NCI-H146 (cell line): Measurements from ENCODE around the gene TBC1D16.
"Not testable (repeated sequence)": the region's sequence is repeated elsewhere in the genome, so short reads cannot be mapped to it uniquely, and the experiment has no call there.

ENCODE experiments used
- DNase-seq: peaks from one replicate; lab custom pipeline; 2025; lab: John Stamatoyannopoulos, UW

The TBC1D16 gene

DNA sequence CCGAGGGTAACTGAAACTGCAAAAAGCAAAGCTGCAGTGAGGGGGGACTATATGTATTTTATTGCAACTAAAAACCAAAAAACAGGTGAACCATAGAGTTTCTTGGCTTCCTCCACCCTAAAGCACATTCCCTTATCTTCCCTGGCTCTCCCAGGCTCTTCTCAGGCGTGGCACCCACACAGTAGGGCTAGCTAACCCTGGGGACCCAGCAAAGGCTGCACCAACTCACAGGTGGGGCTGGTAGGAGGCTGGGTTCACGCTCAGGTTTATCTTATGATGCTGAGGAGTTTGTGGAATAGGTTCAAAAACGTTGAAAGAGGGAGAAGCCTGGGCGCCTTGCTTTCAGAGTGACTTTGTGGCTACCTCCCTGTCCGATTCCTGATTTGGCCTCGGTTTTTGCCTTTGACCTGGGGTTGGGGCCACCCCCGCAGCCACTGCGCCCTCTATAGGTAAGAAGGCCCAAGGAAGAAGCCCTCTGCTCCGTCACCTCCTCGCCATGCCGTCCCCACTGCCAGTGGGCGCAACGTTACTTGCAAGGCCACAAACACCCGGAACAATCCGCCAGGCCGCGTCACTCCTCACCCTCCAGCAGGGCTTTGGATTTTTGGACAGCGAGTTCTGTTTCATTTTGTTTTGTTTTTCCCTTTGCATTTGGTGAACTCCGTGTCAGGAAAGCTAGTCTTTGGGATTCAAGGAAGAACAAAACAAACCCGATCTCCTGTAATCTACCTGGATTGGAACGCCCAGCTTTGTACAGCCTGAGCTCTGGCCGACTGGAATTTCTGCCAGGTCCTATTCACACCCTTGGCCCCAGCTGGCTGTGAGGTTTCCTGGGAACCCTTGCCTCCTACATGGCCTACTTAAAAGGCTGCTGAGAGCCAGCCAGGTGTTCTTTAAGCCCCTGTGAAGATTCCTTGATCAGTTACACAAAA, 60.8 kb downstream of the TBC1D16 start:
- DNase-seq: no peak

DNA sequence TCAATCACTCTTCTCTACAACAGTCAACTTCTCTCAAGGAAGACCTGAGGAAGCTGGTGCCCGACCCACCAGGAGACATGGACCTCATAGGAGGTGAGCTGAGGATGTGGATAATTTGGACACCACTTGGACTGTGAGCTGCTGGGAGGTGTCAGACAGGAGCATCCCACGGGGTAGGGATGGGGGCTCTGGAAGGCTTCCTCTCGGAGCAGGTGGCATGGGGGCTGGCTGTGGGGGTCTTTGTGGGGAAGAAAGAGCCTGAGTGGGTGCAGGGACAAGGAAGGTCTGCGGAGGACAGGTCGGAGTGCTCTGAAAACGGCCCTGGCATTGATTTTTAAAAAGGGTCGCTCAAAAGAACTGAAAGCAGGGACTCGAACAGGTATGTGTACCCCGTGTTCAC, 64.0 kb downstream of the TBC1D16 start:
- no peak for DNase-seq

DNA sequence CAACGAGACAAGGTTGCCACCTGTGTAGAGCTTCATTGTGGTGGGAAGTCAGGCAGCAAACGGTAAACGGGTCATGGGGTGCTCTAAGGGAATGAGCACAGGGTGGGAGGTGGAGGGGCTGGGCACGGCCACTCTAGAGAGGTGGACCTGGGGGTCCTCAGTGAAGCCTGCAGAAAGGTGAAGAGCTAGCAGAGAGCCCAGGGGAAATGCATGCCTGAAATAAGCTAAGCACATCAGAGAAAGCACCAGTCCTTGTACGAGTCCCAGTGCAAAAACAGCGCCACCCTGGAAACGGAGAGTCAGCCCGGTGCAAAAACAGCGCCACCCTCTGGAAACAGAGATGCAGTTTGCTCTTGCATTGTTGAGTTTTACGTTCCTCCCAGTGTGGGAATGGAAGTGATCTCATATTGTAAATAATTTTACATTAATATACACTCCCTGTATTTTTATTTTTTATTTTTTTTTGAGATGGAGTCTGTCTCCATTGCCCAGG, 65.0 kb downstream of the TBC1D16 start:
- peak; percentile 26 for DNase-seq

DNA sequence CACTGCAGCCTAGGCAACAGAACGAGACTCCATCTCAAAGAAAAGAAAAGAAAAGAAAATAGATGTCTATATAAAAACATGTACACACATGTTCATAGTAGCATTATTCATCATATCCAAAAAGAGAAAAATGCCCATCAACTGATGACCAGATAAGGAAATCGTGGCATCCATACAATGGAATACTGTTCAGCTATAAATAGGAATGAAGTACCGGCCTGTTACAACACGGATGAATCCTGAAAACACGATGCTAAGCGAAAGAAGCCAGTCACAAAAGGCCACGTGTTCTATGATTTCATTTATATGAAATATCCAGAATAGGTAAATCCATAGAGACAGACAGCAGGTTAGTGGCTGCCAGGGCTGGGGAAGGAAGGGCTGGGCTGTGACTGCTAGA, 65.8 kb downstream of the TBC1D16 start:
- no peak for DNase-seq

DNA sequence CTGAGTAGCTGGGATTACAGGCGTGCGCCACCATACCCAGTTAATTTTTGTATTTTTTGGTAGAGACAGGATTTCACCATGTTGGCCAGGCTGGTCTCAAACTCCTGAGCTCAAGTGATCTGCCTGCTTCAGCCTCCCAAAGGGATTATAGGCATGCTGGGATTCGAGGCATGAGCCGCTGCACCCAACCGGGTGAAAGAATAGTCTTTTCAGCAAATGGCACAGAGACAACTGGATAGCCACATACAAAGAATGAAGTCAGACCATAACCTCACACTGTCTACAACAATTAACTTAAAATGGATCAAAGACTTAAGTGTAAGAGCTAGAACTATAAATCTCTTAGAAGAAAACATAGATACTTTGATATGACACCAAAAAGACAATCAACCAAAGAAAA, 67.6 kb downstream of the TBC1D16 start:
- no peak for DNase-seq

DNA sequence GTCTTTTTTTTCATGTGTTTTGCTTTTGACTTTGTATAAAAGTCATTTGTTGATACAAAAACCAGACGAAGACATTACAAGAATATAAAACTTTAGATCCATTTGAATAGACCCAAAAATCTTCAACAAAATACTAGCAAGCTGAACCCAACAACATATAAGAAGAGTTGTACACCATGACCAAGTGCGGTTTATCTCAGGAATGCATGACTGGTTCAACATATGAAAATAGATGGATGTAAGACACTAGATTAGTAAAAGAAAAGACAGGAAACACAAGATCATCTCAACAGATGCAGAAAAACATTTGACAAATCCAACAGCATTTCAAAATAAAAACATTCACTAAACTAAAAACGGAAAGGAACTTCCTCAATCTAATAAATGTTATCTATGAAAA, 69.0 kb downstream of the TBC1D16 start:
- DNase-seq: no peak

DNA sequence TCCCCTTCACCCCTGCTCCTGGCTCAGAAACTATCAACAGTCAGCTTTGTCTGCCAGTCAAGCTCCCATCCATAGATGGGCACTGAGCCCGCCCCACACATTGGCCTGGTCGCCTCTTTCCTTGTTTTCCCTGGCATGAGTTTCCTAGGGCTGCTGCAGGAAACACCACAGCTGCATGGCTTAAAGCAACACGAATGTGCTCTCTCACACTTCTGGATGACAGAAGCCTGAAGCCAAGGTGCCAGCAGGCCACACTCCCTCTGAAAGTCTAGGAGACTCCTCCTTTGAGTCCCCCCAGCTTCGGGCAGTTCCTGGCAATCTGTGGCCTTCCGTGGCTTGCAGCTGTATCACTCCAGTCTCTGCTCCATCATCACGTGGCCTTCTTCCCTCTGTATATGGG, 69.9 kb downstream of the TBC1D16 start:
- DNase-seq: no peak

DNA sequence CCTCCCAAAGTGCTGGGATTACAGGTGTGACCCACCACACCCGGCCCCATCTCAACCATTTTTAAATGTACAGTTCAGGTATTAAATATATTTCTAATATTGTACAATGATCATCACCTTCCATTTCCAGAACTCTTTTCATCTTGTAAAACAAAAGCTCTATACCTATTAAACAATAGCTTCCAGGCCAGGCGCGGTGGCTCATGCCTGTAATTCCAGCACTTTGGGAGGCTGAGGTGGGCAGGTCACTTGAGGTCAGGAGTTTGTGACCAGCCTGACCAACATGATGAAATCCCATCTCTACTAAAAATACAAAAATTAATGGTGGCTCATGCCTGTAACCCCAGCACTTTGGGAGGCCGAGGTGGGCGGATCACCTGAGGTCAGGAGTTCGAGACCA, 73.2 kb downstream of the TBC1D16 start:
- DNase-seq: not testable (repeated sequence)

DNA sequence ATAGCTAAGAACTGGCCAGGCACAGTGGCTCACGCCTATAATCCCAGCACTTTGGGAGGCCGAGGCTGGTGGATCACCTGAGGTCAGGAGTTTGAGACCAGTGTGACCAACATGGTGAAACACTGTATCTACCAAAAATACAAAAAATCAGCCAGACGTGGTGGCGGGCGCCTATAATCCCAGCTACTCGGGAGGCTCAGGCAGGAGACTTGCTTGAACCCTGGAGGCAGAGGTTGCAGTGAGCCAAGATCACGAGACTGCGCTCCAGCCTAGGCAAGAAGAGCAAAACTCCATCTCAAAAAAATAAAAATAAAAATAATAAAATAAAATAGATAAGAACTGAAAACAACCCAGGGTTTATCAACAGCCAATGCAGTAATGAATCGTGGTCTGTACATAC, 74.1 kb downstream of the TBC1D16 start:
- not testable (repeated sequence) for DNase-seq

DNA sequence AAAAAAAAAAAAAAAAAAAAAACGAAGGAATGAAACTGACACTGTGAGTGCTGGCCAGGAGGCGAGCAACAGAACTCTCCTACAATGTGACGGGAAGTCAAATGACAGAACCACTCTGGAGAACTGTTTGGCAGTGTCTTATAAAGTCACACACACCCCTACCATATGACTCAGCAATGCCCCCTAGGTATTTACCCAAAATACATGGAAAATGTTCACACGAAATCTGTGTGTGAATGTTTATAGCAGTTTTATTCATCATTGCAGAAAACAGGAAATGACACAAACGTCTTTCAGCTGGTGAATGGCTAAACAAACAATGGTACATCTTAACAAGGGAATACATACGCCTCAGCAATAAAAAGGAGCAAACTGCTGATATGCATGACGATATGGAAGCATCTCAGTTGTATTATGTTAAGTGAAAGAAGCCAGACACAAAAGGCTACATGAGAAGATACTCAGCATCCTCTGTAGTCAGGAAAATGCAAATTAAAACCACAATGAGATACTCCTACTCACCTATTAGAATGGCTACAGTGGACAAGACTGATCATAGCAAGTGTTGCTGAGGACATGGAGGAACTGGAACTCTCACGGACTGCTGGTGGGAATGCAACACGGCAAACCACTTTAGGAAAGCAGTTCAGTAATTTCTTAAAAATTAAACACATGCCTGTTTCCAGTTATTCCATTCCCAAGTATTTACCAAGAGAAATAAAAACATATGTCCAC, 74.7 kb downstream of the TBC1D16 start:
- no peak for DNase-seq

DNA sequence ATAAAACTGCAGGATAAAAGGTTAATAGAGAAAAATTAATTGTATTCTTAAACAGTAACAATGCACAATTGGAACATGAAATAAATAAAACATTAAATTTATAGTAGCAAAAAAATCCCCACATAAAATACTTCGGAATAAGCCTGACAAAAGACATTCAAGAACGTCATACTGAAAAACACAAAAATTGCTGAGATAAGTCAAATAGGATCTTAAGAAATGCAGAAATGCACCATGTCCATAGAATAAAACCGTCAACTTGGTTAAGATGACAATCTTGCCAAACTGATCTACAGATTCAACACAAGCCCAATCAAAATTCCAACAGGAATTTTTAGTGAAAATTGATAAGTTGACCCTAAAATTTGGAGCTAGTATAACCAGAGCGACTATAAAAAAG, 76.6 kb downstream of the TBC1D16 start:
- no peak for DNase-seq

DNA sequence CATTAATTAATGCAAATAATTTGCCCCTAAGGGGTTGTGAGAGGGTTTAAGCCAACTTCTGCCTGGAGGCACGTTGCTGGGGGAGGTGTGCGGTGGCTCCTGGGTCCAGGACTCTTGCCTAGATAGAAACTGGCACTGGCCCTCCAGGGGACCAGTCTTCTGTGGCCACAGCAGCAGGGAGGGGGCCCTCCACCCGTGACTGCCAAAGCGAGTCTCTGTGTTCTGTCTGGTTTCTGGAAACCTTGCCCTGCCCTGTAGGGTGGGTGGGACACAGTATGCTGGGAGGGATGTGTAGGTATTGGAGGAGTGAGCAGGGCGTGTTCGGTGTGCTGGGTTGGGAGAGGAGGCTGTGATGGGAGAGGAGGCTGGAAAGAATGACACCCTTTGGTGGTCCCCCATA, 78.8 kb downstream of the TBC1D16 start:
- DNase-seq: no peak

DNA sequence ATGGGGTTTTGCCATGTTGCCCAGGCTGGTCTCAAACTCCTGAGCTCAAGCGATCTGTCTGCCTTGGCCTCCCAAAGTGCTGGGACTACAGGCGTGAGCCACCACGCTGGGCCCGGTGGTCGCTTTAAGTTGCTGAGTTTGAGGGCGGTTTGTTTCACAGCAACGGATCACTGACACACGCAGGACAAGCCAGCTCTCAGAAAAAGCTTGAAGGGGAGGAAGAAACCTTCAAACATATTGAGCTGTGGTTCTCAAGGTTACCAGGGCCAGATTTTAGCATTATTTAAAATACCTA, 79.3 kb downstream of the TBC1D16 start:
- DNase-seq: not testable (repeated sequence)

DNA sequence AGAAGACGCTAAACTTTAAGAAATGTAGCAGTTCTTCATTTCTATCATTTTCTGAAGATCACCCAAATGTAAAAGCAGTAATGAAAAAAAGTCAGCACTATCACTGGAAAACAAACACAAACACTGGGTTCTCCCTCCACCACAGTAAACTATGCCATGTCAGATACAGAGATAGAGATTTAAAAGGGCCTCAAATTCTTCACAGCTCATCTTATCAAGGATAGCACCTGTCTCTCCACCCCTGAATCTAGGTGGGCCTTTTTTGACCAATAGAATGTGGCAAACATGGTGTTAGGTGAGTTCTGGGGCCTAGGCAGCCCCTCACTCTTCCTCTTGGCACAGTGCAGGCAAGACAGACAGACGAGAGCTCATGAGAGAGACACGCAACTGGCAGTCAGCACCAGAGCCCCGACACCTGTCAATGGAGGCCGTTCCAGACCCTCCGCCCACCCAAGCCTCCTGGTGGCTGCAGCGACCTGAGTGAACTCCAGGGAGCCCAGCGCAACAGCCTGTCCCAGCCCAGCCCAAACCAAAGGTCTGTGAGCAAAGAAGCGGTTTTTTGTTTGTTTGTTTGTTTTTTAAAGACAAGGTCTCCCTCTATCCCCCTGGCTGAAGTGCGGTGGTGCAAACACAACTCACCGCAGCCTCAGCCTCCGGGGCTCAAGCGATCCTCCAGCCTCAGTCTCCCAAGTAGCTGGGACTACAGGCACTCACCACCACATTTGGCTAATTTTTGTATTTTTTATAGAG, 79.8 kb downstream of the TBC1D16 start:
- DNase-seq: no peak

DNA sequence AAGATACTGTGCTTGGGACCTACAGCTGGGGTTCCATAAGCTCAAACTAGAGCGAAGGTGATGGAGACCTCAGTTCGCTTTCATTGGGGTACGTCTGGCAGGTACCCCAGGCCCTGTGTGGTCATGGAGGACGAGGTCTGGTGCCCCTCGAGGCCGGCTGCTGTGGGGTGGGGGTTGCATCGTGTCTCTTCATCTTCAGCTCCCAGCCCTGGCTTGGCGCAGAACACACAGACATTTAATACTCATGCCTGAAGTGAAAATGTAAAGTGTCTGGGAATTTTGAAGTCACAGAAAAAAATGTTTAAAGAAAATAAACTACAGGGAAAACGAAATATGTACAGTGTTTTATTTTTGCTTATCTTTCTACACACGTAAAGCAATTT, 80.5 kb downstream of the TBC1D16 start:
- DNase-seq: no peak

DNA sequence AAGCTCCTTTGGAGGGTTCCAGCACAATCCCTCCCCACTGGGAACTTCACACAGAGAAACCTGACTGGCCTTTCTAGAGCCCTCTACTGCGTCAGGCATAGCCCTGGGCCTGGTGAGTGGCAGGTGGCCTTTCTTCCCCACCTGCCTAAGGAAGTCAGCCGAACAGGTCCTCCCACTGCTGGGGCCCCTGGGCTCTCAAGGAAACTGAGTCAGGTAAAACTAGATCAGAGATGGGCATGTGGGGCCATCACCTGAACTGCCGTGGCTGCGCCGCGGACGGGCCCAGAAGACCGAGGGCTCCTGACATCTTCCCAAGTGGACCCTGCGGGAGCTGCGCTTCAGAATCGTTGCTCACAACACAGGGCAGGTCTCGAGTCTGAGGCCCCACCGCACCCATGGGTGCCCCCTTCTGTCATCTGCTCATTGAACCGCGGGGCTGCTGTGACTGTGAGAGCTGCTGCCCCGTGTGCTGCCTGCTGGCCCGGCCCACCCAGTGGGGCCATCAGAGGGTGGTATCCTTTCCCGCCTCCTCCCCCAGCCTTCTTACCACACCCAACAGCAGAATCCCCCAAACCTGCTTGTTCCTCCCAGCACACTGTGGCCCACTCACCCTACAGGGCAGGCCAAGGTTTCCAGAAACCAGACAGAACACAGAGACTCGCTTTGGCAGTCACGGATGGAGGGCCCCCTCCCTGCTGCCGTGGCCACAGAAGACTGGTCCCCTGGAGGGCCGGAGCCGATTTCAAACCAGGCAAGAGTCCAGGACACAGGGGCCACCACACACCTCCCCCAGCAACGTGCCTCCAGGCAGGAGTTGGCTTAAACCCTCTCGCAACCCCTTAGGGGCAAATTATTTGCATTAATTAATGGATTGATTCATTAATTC, 81.1 kb downstream of the TBC1D16 start:
- DNase-seq: no peak

DNA sequence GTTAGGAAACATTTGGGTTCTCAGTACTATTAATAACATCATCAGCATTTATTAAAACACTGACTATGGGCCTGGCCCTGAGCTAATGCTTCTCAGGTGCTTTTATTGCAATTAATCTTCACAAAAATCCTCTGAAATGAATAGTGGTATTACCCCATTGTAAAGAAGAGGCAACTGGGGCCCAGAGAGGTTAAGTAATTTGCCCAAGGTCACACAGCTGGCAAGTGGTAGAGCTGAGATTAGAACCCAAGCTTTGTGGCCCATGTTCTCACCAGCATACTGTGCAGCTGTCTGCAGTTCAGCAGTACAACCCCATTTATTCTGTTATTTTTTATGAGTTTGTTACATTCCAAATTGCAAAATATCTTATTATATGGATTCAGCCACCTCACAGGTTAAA, 82.3 kb downstream of the TBC1D16 start:
- no peak for DNase-seq

DNA sequence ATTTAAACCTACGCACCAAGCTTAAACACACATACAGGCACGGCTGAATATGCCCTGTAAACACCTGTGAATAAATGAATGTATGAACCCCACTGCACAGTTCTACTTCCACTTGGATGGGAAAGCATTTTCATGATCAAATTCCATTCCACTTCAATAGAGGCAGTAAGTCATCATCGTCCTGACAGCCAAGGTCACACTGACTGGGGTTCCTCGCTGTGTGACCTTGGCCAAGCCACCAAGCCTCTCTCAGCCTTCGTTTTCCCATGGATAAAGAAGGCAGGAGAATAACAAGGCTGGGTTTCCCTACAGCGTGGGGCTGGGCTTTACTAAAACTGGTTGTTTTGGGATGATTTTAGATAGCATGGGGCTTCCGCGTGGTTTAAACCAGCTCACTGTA, 82.8 kb downstream of the TBC1D16 start:
- no peak for DNase-seq

DNA sequence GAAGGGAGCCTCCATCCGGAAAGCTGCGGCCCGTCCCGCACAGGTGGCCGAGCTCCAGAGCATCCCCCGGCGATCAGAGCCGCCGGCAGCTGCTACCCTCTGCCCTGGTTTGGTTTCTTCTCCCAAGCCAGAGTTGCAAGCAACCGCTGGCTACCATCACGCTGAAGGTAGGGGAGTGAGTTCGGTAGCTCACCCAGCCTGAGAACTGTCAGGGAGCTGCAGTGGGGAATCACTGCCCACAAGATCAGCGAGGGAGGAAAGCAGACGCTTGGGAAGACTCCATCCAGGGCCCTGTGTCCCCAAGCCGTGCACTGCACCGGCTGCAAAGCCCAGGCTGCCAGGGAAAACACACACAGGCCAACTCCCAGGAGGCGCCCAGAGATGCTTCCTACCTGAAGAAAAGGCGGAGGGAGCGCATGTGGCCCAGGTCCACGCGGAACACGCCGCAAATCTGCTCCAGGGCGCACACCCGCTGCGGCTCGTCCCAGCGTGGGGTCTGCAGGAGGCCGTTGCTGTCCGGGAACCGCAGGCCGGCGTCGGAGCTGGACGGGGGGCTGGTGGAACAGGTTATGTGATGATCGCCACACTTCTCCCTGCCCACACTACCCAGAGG, 83.3 kb downstream of the TBC1D16 start:
- DNase-seq: no peak

DNA sequence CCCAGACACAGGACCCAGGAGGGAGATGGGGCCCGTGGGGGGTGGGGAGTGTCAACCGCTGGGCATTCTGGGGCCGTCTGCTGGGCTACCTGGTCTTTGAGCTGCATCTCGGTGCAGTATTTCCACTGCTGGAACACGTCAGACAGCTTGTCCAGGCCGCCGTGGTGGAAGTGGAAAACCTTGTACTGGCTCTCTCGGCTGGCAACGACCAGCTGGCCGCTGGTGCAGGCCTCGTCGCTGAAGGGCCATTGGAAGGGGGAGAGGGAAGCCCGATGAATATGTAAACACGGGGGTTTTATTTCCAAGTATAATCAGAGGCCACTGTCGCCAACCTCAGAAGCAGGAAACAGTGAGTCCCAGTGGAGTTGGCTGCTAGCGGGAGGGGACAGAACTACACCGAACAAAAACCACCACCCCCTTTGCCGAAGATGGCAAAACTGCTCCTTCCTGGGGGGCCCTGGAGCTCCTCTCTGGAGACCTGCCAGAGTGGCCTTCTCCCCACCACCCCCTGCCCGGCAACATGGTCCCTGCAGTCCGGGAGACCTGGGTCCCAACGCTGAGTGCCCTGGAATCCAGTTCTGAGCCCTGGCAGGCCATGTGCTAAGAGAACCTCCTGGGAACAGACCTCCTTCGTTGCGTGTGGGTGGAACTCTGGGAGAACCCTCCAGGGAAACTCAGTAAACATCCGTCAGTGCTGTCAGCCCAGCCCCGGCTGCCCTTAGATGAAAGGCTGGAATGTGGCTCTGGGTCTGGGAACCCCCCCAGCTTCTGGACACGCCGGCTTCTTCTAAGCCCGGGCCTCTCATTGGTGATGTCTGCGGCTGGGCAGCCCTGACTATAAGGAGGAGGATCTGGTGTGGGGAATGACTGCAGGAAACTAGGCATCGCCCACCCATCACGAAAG, 84.1 kb downstream of the TBC1D16 start:
- DNase-seq: no peak
